ENCODE measurements around the gene FERMT2.

GRCh38 chr14:52827426-52827825, 123.4 kb downstream of the FERMT2 start:
- TF ChIP-seq POLR2A (IDR thresholded peaks at IDR 0.05) = no peak
- no peak for TF ChIP-seq CTCF (IDR thresholded peaks at IDR 0.05)
